Stimulated activated CD8-positive, alpha-beta memory T cell treated with anti-CD3 and anti-CD28 coated beads, Interleukin-12 subunit alpha, Interleukin-12 subunit beta, amount 100 ng/mL, for 4 hours (primary cell): ENCODE data around the gene HOOK1.
"Not testable (repeated sequence)": the region's sequence is repeated elsewhere in the genome, so short reads cannot be mapped to it uniquely, and the experiment has no call there.

Experiments used
- DNase-seq: peaks from one replicate; pipeline ENCODE4 v3.0.0-alpha.2; 2020; ENCODE audit warnings: low read depth

The HOOK1 gene

GRCh38 chr1:59819566-59820438 is 5.1 kb downstream of the HOOK1 start:
- DNase-seq = no peak

GRCh38 chr1:59827055-59827643 is 12.4 kb downstream of the HOOK1 start:
- no peak for DNase-seq

- DNase-seq = no peak
Observed at GRCh38 chr1:59828160-59828559, 13.4 kb downstream of the HOOK1 start.

- no peak for DNase-seq
Observed at GRCh38 chr1:59831529-59831928, 16.8 kb downstream of the HOOK1 start.

- no peak for DNase-seq
Observed at GRCh38 chr1:59833022-59833421, 18.3 kb downstream of the HOOK1 start.

- DNase-seq = no peak
Observed at GRCh38 chr1:59833991-59834390, 19.2 kb downstream of the HOOK1 start.

- not testable (repeated sequence) for DNase-seq
Observed at GRCh38 chr1:59837857-59838256, 23.1 kb downstream of the HOOK1 start.

- DNase-seq = no peak
Observed at GRCh38 chr1:59845091-59845490, 30.3 kb downstream of the HOOK1 start.

GRCh38 chr1:59846209-59846894 is 31.6 kb downstream of the HOOK1 start:
- no peak for DNase-seq

- DNase-seq = no peak
Observed at GRCh38 chr1:59846895-59847282, 32.1 kb downstream of the HOOK1 start.

GRCh38 chr1:59852117-59852516 is 37.4 kb downstream of the HOOK1 start:
- DNase-seq = no peak

GRCh38 chr1:59855297-59855696 is 40.5 kb downstream of the HOOK1 start:
- DNase-seq = not testable (repeated sequence)

GRCh38 chr1:59856725-59857338 is 42.1 kb downstream of the HOOK1 start:
- DNase-seq = no peak

GRCh38 chr1:59857679-59858354 is 43.1 kb downstream of the HOOK1 start:
- no peak for DNase-seq

GRCh38 chr1:59866462-59866861 is 51.7 kb downstream of the HOOK1 start:
- DNase-seq = no peak

GRCh38 chr1:59871746-59872145 is 57.0 kb downstream of the HOOK1 start:
- no peak for DNase-seq

- no peak for DNase-seq
Observed at GRCh38 chr1:59877108-59877682, 62.4 kb downstream of the HOOK1 start.

GRCh38 chr1:59878370-59878769 is 63.6 kb downstream of the HOOK1 start:
- no peak for DNase-seq

- DNase-seq = no peak
Observed at GRCh38 chr1:59879574-59879973, 64.8 kb downstream of the HOOK1 start.

- DNase-seq = no peak
Observed at GRCh38 chr1:59879996-59880505, 65.3 kb downstream of the HOOK1 start.

- DNase-seq = no peak
Observed at GRCh38 chr1:59880735-59881134, 66.0 kb downstream of the HOOK1 start.
